GM21576 (cell line): Measurements from ENCODE around the gene CTSA.
"Not testable (repeated sequence)": the region's sequence is repeated elsewhere in the genome, so short reads cannot be mapped to it uniquely, and the experiment has no call there.

Experiments used
- ATAC-seq: cut with Tn5 transposase; IDR thresholded peaks from one replicate; pipeline ENCODE4 v1.9.1; 2021; ENCODE audit warnings: mild to moderate bottlenecking, moderate library complexity; ENCODE audit not compliant: unreplicated experiment

Gene CTSA

DNA sequence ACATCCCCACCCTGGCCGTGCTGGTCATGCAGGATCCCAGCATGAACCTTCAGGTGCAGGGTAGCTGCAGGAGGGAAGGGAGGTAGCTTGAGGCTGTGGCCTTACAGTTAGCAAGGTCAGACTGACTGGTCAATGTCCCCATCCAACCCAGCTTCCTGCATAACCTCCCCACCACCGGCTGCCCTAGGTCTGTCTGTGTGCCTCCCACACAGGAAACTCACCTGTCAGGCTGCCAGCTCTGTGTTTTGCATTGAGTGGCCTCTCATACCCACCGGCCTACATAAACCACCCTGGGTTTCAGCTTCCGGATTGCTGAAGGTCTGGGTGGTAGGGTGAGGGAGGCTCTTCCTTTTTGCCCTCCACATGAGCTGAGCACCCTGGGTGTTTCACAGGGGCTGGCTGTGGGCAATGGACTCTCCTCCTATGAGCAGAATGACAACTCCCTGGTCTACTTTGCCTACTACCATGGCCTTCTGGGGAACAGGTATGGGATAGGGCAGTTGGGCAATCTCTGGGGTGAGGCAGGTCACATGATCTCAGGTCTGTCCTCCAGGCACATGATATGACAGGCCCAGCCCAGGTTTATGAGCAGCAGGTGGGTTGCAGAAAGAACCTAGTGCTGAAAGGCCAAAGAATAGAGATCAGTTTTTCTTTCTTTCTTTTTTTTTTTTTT, 1.8 kb downstream of the CTSA start:
- no peak for ATAC-seq

DNA sequence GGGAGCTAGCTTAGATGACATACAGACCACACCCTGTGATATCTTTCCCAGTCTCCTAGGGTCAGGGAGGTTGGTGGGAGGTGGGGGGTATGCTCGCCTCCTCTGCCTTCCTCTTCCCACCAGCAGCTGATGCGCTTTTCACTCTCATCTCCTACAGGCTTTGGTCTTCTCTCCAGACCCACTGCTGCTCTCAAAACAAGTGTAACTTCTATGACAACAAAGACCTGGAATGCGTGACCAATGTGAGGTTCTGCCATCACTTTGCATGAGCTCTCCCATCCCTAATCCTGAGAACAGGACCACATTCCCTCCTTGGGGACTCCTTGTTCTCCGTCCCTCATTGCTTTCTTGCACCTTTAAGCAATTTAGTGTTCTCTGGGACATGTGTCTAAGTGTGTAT, 2.7 kb downstream of the CTSA start:
- no peak for ATAC-seq

GRCh38 chr20:45894797-45895196, 3.7 kb downstream of the CTSA start:
- ATAC-seq = no peak

DNA sequence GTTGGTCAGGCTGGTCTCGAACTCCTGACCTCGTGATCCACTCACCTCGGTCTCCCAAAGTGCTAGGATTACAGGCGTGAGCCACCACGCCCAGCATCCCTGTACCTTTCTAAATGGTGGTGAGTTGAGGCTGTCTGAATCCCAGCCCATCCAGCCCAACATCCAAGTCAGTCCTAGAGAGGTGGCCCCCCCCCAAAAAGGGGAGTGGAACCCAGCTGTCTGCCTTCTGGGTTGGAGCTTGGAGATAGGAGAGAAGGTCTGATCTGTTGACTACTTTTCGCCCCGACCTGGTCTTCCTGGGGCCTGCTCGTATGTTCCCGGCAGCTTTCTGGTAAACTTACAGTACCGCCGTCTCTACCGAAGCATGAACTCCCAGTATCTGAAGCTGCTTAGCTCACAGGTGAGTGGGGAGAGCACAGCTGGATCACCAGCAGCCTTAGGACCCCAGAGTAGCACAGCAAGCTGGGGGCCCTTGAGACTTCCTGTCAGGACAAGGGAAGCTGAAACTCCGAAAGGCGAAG, 5.6 kb downstream of the CTSA start:
- no peak for ATAC-seq

- ATAC-seq = no peak
These were observed 6.2 kb downstream of the CTSA start for GRCh38 chr20:45897289-45897688.

GRCh38 chr20:45897692-45898091, 6.6 kb downstream of the CTSA start:
- no peak for ATAC-seq

DNA sequence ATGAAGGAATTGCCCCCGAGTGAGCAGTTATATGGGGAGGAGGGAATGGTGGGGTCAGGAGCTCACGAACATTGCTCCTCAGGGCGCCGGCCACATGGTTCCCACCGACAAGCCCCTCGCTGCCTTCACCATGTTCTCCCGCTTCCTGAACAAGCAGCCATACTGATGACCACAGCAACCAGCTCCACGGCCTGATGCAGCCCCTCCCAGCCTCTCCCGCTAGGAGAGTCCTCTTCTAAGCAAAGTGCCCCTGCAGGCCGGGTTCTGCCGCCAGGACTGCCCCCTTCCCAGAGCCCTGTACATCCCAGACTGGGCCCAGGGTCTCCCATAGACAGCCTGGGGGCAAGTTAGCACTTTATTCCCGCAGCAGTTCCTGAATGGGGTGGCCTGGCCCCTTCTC, 7.2 kb downstream of the CTSA start:
- ATAC-seq = no peak

- ATAC-seq = no peak
These were observed 8.1 kb downstream of the CTSA start for GRCh38 chr20:45899046-45899835.

GRCh38 chr20:45901332-45901731, 10.2 kb downstream of the CTSA start:
- ATAC-seq = not testable (repeated sequence)

GRCh38 chr20:45902199-45902701, 11.1 kb downstream of the CTSA start:
- no peak for ATAC-seq

DNA sequence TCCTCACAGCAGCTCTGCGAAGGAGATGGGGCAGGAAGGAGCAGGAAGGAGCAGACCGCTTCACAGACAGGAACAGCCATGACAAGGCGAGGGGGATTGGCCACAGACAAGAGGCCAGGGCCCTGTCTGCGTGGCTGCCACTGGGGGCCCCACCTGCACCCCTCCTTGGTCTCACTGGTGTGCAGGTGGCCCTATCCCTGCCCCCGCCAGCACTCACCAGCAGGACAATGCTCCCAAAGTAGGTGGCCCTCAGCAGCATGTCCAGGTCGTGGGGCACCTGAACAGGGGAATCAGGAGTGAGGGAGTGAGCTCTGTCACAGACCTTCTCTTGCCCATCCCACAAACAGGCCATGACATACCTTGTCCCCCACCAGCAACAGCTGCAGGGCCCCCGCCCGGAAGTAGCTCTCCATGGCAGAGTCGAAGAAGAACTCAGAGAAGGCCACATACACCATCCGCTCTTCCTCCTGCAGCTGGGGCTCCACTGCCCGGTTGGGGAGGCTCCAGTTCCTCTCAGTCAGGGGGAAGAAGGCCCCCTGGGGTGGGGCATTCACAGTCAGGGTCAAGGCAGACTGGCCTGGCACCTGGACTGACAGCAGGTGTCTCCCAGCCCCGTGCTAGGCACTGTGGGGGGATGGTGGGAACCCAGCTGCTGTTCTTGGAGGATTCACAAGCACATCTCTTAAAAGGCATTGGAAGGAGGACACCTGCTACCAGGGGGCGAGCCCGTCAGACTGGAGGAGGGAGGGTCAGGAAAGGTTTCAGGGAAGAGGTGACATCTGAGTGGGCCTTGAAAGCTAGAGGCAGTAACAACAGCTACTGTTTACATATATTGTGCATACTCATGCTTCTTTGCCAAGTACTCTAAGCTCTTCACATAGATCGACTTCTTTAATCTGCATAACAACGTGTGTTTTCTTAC, 13.7 kb downstream of the CTSA start:
- no peak for ATAC-seq

- no peak for ATAC-seq
These were observed 14.5 kb downstream of the CTSA start for GRCh38 chr20:45905505-45906079.

DNA sequence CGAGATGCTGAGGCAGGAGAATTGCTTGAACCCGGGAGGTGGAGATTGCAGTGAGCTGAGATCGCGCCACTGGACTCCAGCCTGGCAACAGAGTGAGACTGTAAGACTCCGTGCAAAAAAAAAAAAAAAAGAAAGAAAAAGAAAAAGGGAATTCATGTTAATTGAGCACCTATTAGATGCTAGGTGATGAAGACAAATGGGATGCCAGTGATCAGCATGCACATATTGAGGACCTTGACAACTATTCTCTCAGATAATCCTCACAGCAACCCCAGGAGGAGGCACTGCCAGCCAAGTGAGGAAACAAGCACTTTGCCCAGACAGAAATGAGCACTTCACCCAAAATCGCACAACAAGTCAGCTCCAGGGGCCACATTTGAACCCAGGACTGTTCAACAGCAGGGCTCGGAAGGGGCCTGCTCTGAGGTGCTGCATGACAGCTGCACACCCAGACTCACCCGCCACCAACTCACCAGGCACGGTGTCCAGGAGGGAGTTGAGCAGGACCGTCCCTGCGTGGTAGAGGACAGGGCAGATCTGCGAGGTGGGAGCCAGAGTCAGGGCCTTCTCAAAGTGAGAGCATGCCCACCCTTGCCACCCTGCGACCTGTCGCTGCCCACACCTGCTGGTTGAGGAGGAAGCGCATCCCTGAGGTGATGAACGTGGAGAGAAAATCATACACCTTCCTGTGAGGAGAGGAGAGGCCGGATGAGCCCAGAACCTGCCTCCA, 16.2 kb downstream of the CTSA start:
- ATAC-seq = no peak

DNA sequence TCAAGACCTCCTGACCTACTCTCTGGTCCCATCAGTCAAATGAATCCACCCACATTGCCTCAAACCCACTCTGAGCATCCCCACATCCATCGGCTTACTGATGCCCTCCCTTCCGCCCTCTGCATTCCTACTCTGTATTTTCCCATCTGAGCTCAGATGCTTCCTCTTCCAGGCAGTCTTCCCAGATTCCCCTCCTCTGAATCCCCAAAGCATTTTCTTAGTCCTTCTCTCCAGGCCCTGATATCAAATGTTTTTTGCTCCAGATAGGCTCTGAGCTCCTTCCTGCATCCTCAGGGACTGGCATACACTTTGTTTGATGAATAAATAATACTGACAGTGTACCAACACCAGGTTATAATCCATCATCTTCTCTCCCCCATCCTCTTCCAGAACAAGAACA, 16.9 kb downstream of the CTSA start:
- ATAC-seq = no peak

GRCh38 chr20:45909336-45909808, 18.2 kb downstream of the CTSA start:
- no peak for ATAC-seq

- ATAC-seq = no peak
These were observed 18.9 kb downstream of the CTSA start for GRCh38 chr20:45909817-45910669.

DNA sequence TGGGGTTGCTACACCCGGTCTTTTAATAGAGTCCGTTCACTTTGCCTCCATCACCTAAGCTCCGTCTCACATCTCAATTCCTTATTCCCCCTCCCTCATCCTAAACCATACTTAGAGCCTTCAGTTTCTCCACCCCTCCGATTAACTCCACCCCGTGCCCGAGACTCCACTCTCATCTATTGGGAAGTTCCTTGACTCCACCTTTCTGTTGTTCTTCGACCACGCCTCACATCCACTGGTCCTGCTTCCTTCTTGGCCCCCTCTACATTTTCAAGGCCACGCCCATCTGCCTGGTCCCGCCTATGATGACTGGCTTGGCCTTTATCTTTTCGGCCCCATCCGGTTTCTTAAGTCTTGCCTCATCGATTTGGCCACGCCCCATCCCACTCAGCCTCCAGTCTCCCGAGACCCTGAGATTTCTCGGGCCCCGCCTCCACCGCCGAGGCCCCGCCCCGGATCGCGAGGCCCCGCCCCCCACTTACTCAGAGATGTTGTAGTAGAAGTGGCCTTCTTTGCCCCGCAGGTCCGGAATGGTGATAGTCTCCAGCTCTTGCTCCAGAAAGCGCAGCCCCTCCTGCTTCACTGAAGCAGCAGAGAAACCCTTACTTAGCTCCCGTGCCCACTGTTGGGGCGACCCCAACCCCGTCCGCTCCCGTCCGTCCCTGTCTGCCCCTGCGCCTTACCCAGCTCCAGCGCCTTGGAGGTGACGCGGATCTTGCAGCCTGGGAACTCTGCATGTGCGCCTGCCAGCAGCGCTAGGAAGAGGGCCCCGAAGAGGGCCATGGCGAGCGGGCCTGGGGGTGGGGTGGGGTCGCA, 19.7 kb downstream of the CTSA start:
- ATAC-seq = peak; percentile 91
